Smooth muscle cell (in vitro differentiated cells): ENCODE measurements around the gene POLR2J. TPM values are rescaled to one million over a fixed set of nuclear protein-coding genes. Genes with fewer than 3 reads are reported as not detected.

Source experiments
- DNase-seq: peaks from one replicate; lab custom pipeline; 2025; ENCODE audit not compliant: unreplicated experiment; lab: John Stamatoyannopoulos, UW
- H2AFZ ChIP-seq: fragments of 200-600 bp; sonication (generic); 2 replicates; pipeline ENCODE4 v1.6.0; 2016; ENCODE audit warnings: antibody characterized with exemption, low read depth, mild to moderate bottlenecking
- H3F3A ChIP-seq: fragments of 200-600 bp; sonication (generic); 2 replicates; pipeline ENCODE4 v1.6.0; 2017; ENCODE audit warnings: antibody characterized with exemption, low read depth
- H3K27ac ChIP-seq: fragments of 200-600 bp; sonication (generic); 2 replicates; pipeline ENCODE4 v1.5.1; 2016; ENCODE audit warnings: low read depth, mild to moderate bottlenecking
- H3K27me3 ChIP-seq: fragments of 200-600 bp; sonication (generic); 2 replicates; pipeline ENCODE4 v1.6.1; 2016; ENCODE audit warnings: low read depth, mild to moderate bottlenecking
- H3K36me3 ChIP-seq: fragments of 200-600 bp; sonication (generic); 2 replicates; pipeline ENCODE4 v1.5.1; 2016; ENCODE audit warnings: low read depth
- H3K4me1 ChIP-seq: fragments of 200-600 bp; sonication (generic); 2 replicates; pipeline ENCODE4 v1.5.1; 2016; ENCODE audit warnings: low read depth
- H3K4me2 ChIP-seq: fragments of 200-600 bp; sonication (generic); 2 replicates; pipeline ENCODE4 v1.6.0; 2016; ENCODE audit warnings: mild to moderate bottlenecking
- H3K4me3 ChIP-seq: fragments of 200-600 bp; sonication (generic); 2 replicates; pipeline ENCODE4 v1.5.1; 2016; ENCODE audit warnings: mild to moderate bottlenecking
- H3K79me2 ChIP-seq: fragments of 200-600 bp; sonication (generic); 2 replicates; pipeline ENCODE4 v1.6.0; 2016; ENCODE audit warnings: low read depth, mild to moderate bottlenecking
- H3K9ac ChIP-seq: fragments of 200-600 bp; sonication (generic); 2 replicates; pipeline ENCODE4 v1.6.0; 2016; ENCODE audit warnings: low read depth
- H3K9me3 ChIP-seq: fragments of 200-600 bp; sonication (generic); replicated peaks from 2 replicates; pipeline ENCODE4 v1.5.1; 2016; ENCODE audit warnings: low read depth
- H4K20me1 ChIP-seq: fragments of 200-600 bp; sonication (generic); 2 replicates; pipeline ENCODE4 v1.6.0; 2016; ENCODE audit warnings: low read depth
- WGBS: methylation state at CpG from one replicate; pipeline ENCODE4 v1.1.7; 2016; ENCODE audit warnings: low lambda C conversion rate; 5-methylcytosine and 5-hydroxymethylcytosine counted together
- polyA plus RNA-seq: library from polyadenylated mRNA; unstranded; fragments of >200 nt; fragmentation: Nextera tagmentation; extraction: Ambion mirVana; gene quantifications from 2 replicates; pipeline ENCODE4 v1.2.1, GENCODE V29; 2016
- total RNA-seq: library from RNA; depleted of rRNA; stranded (reverse); fragments of >200 nt; gene quantifications from 2 replicates; pipeline ENCODE4 v1.2.3, GENCODE V29; 2014
- TF ChIP-seq, protein P1 (sequence below): fragments of 200-600 bp; sonication (generic); IDR thresholded peaks from 2 replicates; pipeline ENCODE4 v1.5.1; 2017; ENCODE audit warnings: borderline replicate concordance, mild to moderate bottlenecking, antibody characterized with exemption; ENCODE audit not compliant: insufficient read depth, poor library complexity, severe bottlenecking

Gene POLR2J
- total and polyA plus RNA-seq, 2 experiments from 2014 or later: 13.1 to 92.2 TPM

DNA sequence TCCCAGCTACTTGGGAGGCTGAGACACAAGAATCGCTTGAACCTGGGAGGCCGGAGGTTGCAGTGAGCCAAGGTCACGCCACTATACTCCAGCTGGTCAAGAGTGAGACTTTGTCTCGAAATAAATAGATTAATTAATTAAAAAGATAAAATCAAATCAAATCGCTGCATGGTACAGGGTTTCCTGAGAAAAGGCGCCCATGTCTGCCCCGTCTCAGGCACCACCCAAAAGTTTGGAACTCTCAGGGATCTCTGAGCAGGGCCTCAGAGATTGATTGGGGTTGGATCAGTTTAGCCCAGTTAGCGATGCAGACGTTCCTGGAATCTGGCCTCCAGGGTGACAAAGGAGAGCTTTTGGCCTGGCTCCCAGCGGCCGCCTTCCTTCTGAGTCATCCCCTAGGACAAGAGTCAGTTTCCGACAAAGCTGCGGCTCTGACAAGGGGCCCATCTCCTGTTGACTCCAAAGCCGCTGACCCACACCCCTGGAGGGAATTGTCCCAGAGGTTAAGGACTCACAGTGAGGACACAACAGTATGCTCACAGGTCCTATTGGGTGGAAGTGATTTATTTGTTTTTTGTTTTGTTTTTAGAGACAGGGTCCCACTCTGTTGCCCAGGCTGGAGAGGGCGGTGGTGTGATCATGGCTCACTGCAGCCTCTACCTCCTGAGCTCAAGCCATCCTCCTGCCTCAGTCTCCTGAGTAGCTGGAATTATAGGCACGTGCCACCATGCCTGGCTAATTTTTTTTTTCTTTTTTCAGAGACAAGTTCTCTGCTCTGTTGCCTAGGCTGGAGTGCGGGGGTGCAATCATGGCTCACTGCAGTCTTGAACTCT lies 38.5 kb downstream of the POLR2J start:
- peak overlapping the region; percentile 80 for H3K27ac ChIP-seq
- peaks cover 8% of the 10 kb centered on the region for H3K79me2 ChIP-seq
- WGBS: 53% methylated on average over 17 of the region's 17 CpGs
- DNase-seq: peak; percentile 17
- H3K27me3 ChIP-seq: no peaks in the 10 kb centered on the region
- TF ChIP-seq, protein P1, sequence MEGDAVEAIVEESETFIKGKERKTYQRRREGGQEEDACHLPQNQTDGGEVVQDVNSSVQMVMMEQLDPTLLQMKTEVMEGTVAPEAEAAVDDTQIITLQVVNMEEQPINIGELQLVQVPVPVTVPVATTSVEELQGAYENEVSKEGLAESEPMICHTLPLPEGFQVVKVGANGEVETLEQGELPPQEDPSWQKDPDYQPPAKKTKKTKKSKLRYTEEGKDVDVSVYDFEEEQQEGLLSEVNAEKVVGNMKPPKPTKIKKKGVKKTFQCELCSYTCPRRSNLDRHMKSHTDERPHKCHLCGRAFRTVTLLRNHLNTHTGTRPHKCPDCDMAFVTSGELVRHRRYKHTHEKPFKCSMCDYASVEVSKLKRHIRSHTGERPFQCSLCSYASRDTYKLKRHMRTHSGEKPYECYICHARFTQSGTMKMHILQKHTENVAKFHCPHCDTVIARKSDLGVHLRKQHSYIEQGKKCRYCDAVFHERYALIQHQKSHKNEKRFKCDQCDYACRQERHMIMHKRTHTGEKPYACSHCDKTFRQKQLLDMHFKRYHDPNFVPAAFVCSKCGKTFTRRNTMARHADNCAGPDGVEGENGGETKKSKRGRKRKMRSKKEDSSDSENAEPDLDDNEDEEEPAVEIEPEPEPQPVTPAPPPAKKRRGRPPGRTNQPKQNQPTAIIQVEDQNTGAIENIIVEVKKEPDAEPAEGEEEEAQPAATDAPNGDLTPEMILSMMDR: no peak
- no peaks in the 10 kb centered on the region for H4K20me1 ChIP-seq
- H2AFZ ChIP-seq: no peak overlapping the region
- H3K4me2 ChIP-seq: peak overlapping the region; percentile 54
- H3K4me1 ChIP-seq: peaks cover 9% of the 10 kb centered on the region
- no peaks in the 10 kb centered on the region for H3K36me3 ChIP-seq
- no peaks in the 10 kb centered on the region for H3F3A ChIP-seq
- H3K9me3 ChIP-seq: no peaks in the 10 kb centered on the region
- no peak overlapping the region for H3K4me3 ChIP-seq
- H3K9ac ChIP-seq: peak overlapping the region; percentile 43

DNA sequence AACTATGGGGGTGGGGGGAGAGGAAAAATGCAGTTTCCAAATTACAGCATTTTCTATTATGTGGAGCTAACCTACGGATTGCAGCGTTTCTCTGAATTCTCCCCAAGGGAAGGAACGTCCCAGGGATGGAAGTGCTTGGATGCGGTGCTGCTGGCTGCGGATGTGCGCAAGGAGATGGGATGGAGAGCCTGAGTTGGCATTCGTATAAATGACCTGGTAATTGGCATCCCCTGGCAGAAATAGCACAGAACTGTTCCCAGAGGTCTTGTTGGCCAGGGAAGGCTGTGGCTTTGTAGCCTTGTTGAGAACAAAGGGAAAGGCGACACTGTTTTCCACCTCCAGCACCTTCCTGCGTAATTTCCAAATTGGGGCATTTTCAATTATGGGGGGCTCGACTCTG lies 42.6 kb downstream of the POLR2J start:
- no peak overlapping the region for H3K4me2 ChIP-seq
- DNase-seq: no peak
- 95% methylated on average over 10 of the region's 10 CpGs for WGBS
- peaks cover 19% of the 10 kb centered on the region for H3K79me2 ChIP-seq
- peaks cover 19% of the 10 kb centered on the region for H3K4me1 ChIP-seq
- H3K27me3 ChIP-seq: no peaks in the 10 kb centered on the region
- no peak overlapping the region for H3K9ac ChIP-seq
- H3F3A ChIP-seq: peaks cover 5% of the 10 kb centered on the region
- no peaks in the 10 kb centered on the region for H3K9me3 ChIP-seq
- H3K27ac ChIP-seq: no peak overlapping the region
- no peak overlapping the region for H2AFZ ChIP-seq
- no peaks in the 10 kb centered on the region for H3K36me3 ChIP-seq
- no peak overlapping the region for H3K4me3 ChIP-seq
- H4K20me1 ChIP-seq: no peaks in the 10 kb centered on the region
- TF ChIP-seq, protein P1: no peak

DNA sequence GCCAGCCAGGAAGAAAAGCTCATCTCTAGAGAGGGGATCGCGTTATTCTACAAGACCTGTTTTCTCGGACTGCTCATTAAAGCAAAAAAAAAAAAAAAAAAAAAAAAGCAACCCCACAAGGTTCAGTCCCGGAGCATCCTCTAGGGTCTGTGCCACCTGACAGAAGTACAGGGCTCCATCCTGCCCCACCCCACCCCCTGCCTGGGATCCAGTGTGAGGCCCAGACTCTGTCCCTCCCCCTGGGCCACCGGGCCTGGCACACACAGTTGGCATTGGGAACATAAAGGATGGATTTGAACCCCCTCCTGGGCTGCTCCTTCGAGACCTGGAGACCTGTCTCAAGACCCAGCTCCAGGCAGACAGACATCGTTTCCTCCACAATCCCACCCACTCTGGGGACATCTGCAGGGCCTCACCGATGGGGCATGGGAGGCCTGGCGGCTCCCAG lies 44.7 kb downstream of the POLR2J start:
- H3K4me1 ChIP-seq: peaks cover 11% of the 10 kb centered on the region
- no peaks in the 10 kb centered on the region for H3K27me3 ChIP-seq
- TF ChIP-seq, protein P1: no peak
- H3F3A ChIP-seq: peaks cover 23% of the 10 kb centered on the region
- 50% methylated on average over 9 of the region's 9 CpGs for WGBS
- H3K4me3 ChIP-seq: peak overlapping the region; percentile 70
- peaks cover 19% of the 10 kb centered on the region for H3K79me2 ChIP-seq
- DNase-seq: no peak
- peak overlapping the region; percentile 98 for H3K4me2 ChIP-seq
- no peak overlapping the region for H2AFZ ChIP-seq
- no peaks in the 10 kb centered on the region for H4K20me1 ChIP-seq
- peak overlapping the region; percentile 82 for H3K27ac ChIP-seq
- no peaks in the 10 kb centered on the region for H3K36me3 ChIP-seq
- no peaks in the 10 kb centered on the region for H3K9me3 ChIP-seq
- H3K9ac ChIP-seq: peak overlapping the region; percentile 94
